Testis (tissue), 2 donors: ENCODE measurements around the gene CDKN3.
"Not testable (repeated sequence)": the region's sequence is repeated elsewhere in the genome, so short reads cannot be mapped to it uniquely, and the experiment has no call there.

Experiments
- POLR2A ChIP-seq: fragments of 450-650 bp; IDR thresholded peaks from one replicate; pipeline ENCODE4 v1.6.1; 2017; ENCODE audit warnings: antibody characterized with exemption, mild to moderate bottlenecking, moderate library complexity
- TF ChIP-seq, protein P1 (sequence below), 3 experiments: fragments of 450-650 bp in 2 of 3; fragments of 200-600 bp in 1 of 3; sonication (generic) in 1 of 3; IDR thresholded peaks; one replicate each; pipeline ENCODE4 v1.5.1; 2016 to 2019; ENCODE audit warnings: antibody characterized with exemption in 3 of 3, mild to moderate bottlenecking in 2 of 3, moderate library complexity in 1 of 3

DNA sequence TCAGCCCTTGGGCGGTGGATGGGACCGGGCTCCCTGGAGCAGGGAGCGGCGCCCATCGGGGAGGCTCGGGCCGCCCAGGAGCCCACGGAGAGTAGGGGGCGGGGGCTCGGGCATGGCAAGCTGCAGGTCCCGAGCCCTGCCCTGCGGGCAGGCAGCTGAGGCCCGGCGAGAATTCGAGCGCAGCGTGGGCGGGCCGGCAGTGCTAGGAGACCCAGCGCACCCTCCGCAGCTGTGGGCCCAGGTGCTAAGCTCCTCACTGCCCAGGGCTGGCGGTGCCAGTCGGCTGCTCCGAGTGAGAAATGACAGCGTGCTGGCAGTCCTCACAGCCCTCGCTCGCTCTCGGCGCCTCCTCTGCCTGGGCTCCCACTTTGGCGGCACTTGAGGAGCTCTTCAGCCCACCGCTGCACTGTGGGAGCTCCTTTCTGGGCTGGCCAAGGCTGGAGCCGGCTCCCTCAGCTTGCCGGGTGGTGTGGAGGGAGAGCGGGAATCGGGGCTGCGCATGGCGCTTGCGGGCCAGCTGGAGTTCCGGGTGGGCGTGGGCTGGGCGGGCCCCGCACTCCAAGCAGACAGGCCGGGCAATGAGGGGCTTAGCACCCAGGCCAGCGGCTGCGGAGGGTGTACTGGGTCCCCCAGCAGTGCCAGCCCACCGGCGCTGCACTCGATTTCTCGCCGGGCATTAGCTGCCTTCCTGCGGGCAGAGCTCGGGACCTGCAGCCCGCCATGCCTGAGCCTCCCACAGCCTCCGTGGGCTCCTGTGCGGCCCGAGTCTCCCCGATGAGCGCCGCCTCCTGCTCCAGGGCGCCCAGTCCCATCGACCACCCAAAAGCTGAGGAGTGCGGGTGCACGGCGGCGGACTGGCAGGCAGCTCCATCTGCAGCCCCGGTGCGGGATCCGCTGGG lies 3.6 kb upstream of the CDKN3 start:
- TF ChIP-seq, protein P1, sequence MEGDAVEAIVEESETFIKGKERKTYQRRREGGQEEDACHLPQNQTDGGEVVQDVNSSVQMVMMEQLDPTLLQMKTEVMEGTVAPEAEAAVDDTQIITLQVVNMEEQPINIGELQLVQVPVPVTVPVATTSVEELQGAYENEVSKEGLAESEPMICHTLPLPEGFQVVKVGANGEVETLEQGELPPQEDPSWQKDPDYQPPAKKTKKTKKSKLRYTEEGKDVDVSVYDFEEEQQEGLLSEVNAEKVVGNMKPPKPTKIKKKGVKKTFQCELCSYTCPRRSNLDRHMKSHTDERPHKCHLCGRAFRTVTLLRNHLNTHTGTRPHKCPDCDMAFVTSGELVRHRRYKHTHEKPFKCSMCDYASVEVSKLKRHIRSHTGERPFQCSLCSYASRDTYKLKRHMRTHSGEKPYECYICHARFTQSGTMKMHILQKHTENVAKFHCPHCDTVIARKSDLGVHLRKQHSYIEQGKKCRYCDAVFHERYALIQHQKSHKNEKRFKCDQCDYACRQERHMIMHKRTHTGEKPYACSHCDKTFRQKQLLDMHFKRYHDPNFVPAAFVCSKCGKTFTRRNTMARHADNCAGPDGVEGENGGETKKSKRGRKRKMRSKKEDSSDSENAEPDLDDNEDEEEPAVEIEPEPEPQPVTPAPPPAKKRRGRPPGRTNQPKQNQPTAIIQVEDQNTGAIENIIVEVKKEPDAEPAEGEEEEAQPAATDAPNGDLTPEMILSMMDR (IDR thresholded peaks at IDR 0.05) = not testable (repeated sequence)
- not testable (repeated sequence) for TF ChIP-seq POLR2A
